ENCODE results near the gene MEGF11. TPM values are rescaled to one million over a fixed set of nuclear protein-coding genes. Genes with fewer than 3 reads are reported as not detected.

Gene MEGF11
- total RNA-seq, 1 donor from 2014 or later, result not detected

GRCh38 chr15:66171841-66172240 is 81.7 kb downstream of the MEGF11 start:
- DNase-seq (no peak), ATAC-seq (ENCODE audit: low read depth) (no peak)
- TF ChIP-seq, protein P1, sequence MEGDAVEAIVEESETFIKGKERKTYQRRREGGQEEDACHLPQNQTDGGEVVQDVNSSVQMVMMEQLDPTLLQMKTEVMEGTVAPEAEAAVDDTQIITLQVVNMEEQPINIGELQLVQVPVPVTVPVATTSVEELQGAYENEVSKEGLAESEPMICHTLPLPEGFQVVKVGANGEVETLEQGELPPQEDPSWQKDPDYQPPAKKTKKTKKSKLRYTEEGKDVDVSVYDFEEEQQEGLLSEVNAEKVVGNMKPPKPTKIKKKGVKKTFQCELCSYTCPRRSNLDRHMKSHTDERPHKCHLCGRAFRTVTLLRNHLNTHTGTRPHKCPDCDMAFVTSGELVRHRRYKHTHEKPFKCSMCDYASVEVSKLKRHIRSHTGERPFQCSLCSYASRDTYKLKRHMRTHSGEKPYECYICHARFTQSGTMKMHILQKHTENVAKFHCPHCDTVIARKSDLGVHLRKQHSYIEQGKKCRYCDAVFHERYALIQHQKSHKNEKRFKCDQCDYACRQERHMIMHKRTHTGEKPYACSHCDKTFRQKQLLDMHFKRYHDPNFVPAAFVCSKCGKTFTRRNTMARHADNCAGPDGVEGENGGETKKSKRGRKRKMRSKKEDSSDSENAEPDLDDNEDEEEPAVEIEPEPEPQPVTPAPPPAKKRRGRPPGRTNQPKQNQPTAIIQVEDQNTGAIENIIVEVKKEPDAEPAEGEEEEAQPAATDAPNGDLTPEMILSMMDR (IDR thresholded peaks at IDR 0.05), result no peak
- Mint-ChIP-seq H3K4me1 (no peaks in the 10 kb centered on the region), H3K4me3 (no peak overlapping the region), H3K9me3 (no peaks in the 10 kb centered on the region), H3K36me3 (ENCODE audit: low read depth) (no peaks in the 10 kb centered on the region), H3K27ac (no peak overlapping the region), H3K27me3 (peaks cover 10% of the 10 kb centered on the region)
- ChIA-PET CTCF (no interaction called here), POLR2A (no interaction called here)
- intact Hi-C loops (cut with micrococcal nuclease), result no loop called here

DNA sequence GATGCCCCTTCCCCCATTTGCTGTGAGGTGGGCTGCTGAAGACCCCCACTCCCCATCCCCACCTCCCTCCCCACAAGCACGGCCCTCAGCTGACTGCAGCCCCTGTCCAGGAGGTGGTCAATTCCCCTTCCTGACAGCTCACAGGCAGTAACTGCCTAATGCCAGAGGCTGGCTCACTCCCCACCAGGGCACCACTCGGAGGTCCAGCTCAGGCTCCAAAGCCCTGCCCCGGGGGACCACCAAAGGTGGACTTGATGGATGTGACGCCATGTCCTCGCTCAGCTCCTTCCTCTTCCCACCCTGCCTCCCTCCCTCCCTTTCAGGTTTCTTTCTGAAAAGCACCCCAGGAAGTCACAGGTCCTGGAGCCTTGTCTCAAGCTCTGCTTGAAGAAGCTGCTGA is 82.8 kb downstream of the MEGF11 start:
- H3K27ac Mint-ChIP-seq, result no peak overlapping the region
- no peaks in the 10 kb centered on the region for H3K9me3 Mint-ChIP-seq
- TF ChIP-seq, protein P1 (IDR thresholded peaks at IDR 0.05), result no peak
- peaks cover 4% of the 10 kb centered on the region for H3K27me3 Mint-ChIP-seq
- CTCF ChIA-PET, result no interaction called here
- no peaks in the 10 kb centered on the region for H3K36me3 Mint-ChIP-seq (ENCODE audit: low read depth)
- DNase-seq (no peak), ATAC-seq (ENCODE audit: low read depth) (no peak)
- intact Hi-C loops (cut with micrococcal nuclease), result no loop called here
- no peaks in the 10 kb centered on the region for H3K4me1 Mint-ChIP-seq
- POLR2A ChIA-PET, result no interaction called here
- H3K4me3 Mint-ChIP-seq, result no peak overlapping the region

GRCh38 chr15:66170042-66170441 is 83.5 kb downstream of the MEGF11 start:
- Mint-ChIP-seq H3K27me3 (peaks cover 1% of the 10 kb centered on the region), H3K27ac (no peak overlapping the region), H3K36me3 (ENCODE audit: low read depth) (no peaks in the 10 kb centered on the region), H3K9me3 (no peaks in the 10 kb centered on the region), H3K4me3 (no peak overlapping the region), H3K4me1 (no peaks in the 10 kb centered on the region)
- intact Hi-C loops (cut with micrococcal nuclease), result no loop called here
- DNase-seq, result no peak
- TF ChIP-seq, protein P1 (IDR thresholded peaks at IDR 0.05), result no peak
- CTCF ChIA-PET, result interaction anchor here (0.6 kb wide), 1 partner anchor 334 kb away, joined by 3 read pairs; no protein-coding TSS in a partner anchor
- no peak for ATAC-seq (ENCODE audit: low read depth)
- POLR2A ChIA-PET, result no interaction called here

DNA sequence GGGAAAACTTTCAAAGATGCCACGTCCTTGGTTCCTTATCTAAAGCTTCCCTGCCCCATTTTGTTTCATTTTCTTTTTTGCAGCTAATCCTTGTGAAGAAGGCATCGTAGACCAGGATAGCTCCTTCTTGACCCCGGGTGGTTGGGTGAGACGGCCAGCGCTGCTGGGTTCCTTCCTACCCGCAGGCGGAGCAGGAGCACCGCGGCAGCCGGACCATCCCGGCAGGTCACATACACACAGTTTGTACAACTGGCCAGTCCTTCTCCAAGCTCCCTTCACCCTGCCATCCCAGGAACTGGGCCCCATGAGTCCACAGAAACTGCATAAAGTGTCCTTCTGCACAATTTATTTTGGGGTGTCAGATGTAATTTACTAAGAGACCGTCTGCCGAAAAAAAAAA is 83.9 kb downstream of the MEGF11 start:
- H3K4me3 Mint-ChIP-seq, result no peak overlapping the region
- no peaks in the 10 kb centered on the region for H3K36me3 Mint-ChIP-seq (ENCODE audit: low read depth)
- ChIA-PET POLR2A (no interaction called here), CTCF (interaction anchor here (0.6 kb wide), 1 partner anchor 333 kb away, joined by 3 read pairs; no protein-coding TSS in a partner anchor)
- no peaks in the 10 kb centered on the region for H3K9me3 Mint-ChIP-seq
- intact Hi-C loops (cut with micrococcal nuclease), result no loop called here
- no peak for ATAC-seq (ENCODE audit: low read depth)
- H3K27ac Mint-ChIP-seq, result no peak overlapping the region
- no peaks in the 10 kb centered on the region for H3K4me1 Mint-ChIP-seq
- TF ChIP-seq, protein P1 (IDR thresholded peaks at IDR 0.05), result no peak
- DNase-seq, result no peak
- H3K27me3 Mint-ChIP-seq, result peaks cover 1% of the 10 kb centered on the region

GRCh38 chr15:66169023-66169422 is 84.5 kb downstream of the MEGF11 start:
- H3K27ac Mint-ChIP-seq, result no peak overlapping the region
- DNase-seq (no peak), ATAC-seq (ENCODE audit: low read depth) (peak; percentile 49)
- TF ChIP-seq, protein P1 (IDR thresholded peaks at IDR 0.05), result no peak
- ChIA-PET CTCF (no interaction called here), POLR2A (no interaction called here)
- H3K9me3 Mint-ChIP-seq, result no peaks in the 10 kb centered on the region
- peaks cover 1% of the 10 kb centered on the region for H3K27me3 Mint-ChIP-seq
- H3K36me3 Mint-ChIP-seq (ENCODE audit: low read depth), result no peaks in the 10 kb centered on the region
- intact Hi-C loops (cut with micrococcal nuclease), result no loop called here
- no peaks in the 10 kb centered on the region for H3K4me1 Mint-ChIP-seq
- no peak overlapping the region for H3K4me3 Mint-ChIP-seq
